CD4-positive, alpha-beta T cell (primary cell): Measurements from ENCODE around the gene HMCN1. TPM values are rescaled to one million over a fixed set of nuclear protein-coding genes. Genes with fewer than 3 reads are reported as not detected.

Experiments used
- ATAC-seq: fragments of 200-7000 bp; cut with Tn5 transposase; one replicate; pipeline ENCODE4 v1.10.0; 2022; ENCODE audit warnings: mild to moderate bottlenecking; ENCODE audit not compliant: poor library complexity
- CTCF ChIA-PET: fragments of 350-600 bp; sonication (Branson Sonifier 250); formaldehyde crosslinking; loops from one replicate; lab custom pipeline; 2021; ENCODE audit warnings: antibody characterized with exemption, inconsistent platforms; lab: Charles Lee
- POLR2A ChIA-PET: fragments of 350-600 bp; sonication (Branson Sonifier 250); formaldehyde crosslinking; loops from one replicate; lab custom pipeline; 2021; ENCODE audit warnings: antibody characterized with exemption, inconsistent platforms; lab: Charles Lee
- DNase-seq, 14 experiments: peaks; one replicate each; pipeline ENCODE4 v3.0.0-alpha.2; 2013 to 2020; ENCODE audit warnings: mixed read lengths in 2 of 14
- H3K27ac ChIP-seq, 2 donors: one replicate each; pipeline versions ENCODE4 v1.5.1 to v1.7.0; 2013; ENCODE audit warnings: low read length in 2 of 2, low read depth in 1 of 2, mild to moderate bottlenecking in 1 of 2
- H3K27me3 ChIP-seq, 2 experiments: 1 replicate in 1 of 2; 2 replicates in 1 of 2; pipeline versions ENCODE4 v1.6.1 to v1.7.0; 2013; ENCODE audit warnings: low read length in 2 of 2, control low read depth in 1 of 2, mild to moderate bottlenecking in 1 of 2, moderate library complexity in 1 of 2; ENCODE audit not compliant: insufficient read depth in 2 of 2, control insufficient read depth in 1 of 2
- H3K36me3 ChIP-seq: one replicate; pipeline ENCODE4 v1.6.1; 2013; ENCODE audit warnings: low read length, control low read depth; ENCODE audit not compliant: insufficient read depth
- H3K4me1 ChIP-seq: one replicate; pipeline ENCODE4 v1.6.1; 2013; ENCODE audit warnings: low read length, control low read depth; ENCODE audit not compliant: insufficient read depth
- H3K4me3 ChIP-seq: one replicate; pipeline ENCODE4 v1.5.1; 2013; ENCODE audit warnings: mild to moderate bottlenecking, low read length, moderate library complexity
- H3K9me3 ChIP-seq, 2 experiments: 1 replicate in 1 of 2; 2 replicates in 1 of 2; pipeline versions ENCODE4 v1.6.1 to v1.7.0; 2013; ENCODE audit warnings: low read length in 2 of 2, mild to moderate bottlenecking in 2 of 2, control low read depth in 1 of 2, moderate library complexity in 1 of 2; ENCODE audit not compliant: control insufficient read depth in 1 of 2, insufficient read depth in 1 of 2
- H3K27ac Mint-ChIP-seq: one replicate; pipeline ENCODE4 v1.8.0; 2020; ENCODE audit warnings: mixed read lengths
- H3K27me3 Mint-ChIP-seq: one replicate; pipeline ENCODE4 v1.8.0; 2021; ENCODE audit warnings: mixed read lengths
- H3K36me3 Mint-ChIP-seq: one replicate; pipeline ENCODE4 v1.8.0; 2021; ENCODE audit warnings: low read depth, mixed read lengths
- H3K4me1 Mint-ChIP-seq: one replicate; pipeline ENCODE4 v1.8.0; 2021; ENCODE audit warnings: low read depth, mixed read lengths
- H3K4me3 Mint-ChIP-seq: one replicate; pipeline ENCODE4 v1.8.0; 2020; ENCODE audit warnings: mild to moderate bottlenecking, mixed read lengths
- H3K9me3 Mint-ChIP-seq: one replicate; pipeline ENCODE4 v1.8.0; 2020; ENCODE audit warnings: mixed read lengths
- CTCF ChIP-seq: fragments of 200-600 bp; IDR thresholded peaks from one replicate; pipeline ENCODE4 v1.8.0; 2022; ENCODE audit warnings: antibody characterized with exemption, mild to moderate bottlenecking
- intact Hi-C, 2 experiments: fragments of 100-400 bp; cut with DNase I in 1 of 2; cut with micrococcal nuclease in 1 of 2; formaldehyde crosslinking; loops; one replicate each; pipeline versions ENCODE4 v1.15.1 to v1.9.0; 2023 to 2025; cut with DNase I, micrococcal nuclease
- total RNA-seq, 174 experiments: library from RNA in 2 of 174; stranded (reverse) in 2 of 174; gene quantifications; one replicate each; pipeline ENCODE4 v1.2.3 and lab custom pipeline; 2021 to 2026

The HMCN1 gene
- total RNA-seq, 2 experiments from 2014 or later = 0.14 TPM

GRCh38 chr1:185991266-185991665, 257.1 kb downstream of the HMCN1 start:
- Histone ChIP-seq H3K4me3 (no peak overlapping the region), H3K27me3 (no peaks in the 10 kb centered on the region), H3K27ac (no peak overlapping the region), H3K9me3 (no peaks in the 10 kb centered on the region), H3K4me1 (no peaks in the 10 kb centered on the region), H3K36me3 (no peaks in the 10 kb centered on the region)
- H3K27ac Mint-ChIP-seq = no peak overlapping the region
- intact Hi-C loops = no loop called here
- peaks cover 19% of the 10 kb centered on the region for H3K4me1 Mint-ChIP-seq
- no peak for TF ChIP-seq CTCF
- H3K9me3 Mint-ChIP-seq = no peaks in the 10 kb centered on the region
- no peak overlapping the region for H3K4me3 Mint-ChIP-seq
- no peaks in the 10 kb centered on the region for H3K27me3 Mint-ChIP-seq
- POLR2A ChIA-PET = interaction anchor here (0.6 kb wide), 1 partner anchor 487 kb away, joined by 3 read pairs; no protein-coding TSS in a partner anchor
- ATAC-seq (no peak), DNase-seq (no peak)
- CTCF ChIA-PET = no interaction called here
- H3K36me3 Mint-ChIP-seq = no peaks in the 10 kb centered on the region

GRCh38 chr1:185996211-185996610, 262.0 kb downstream of the HMCN1 start:
- CTCF ChIA-PET = no interaction called here
- POLR2A ChIA-PET = no interaction called here
- no peak for TF ChIP-seq CTCF

GRCh38 chr1:185998391-185998790, 264.2 kb downstream of the HMCN1 start:
- no peaks in the 10 kb centered on the region for H3K9me3 ChIP-seq
- intact Hi-C loops = no loop called here
- H3K27me3 ChIP-seq = no peaks in the 10 kb centered on the region
- H3K27ac ChIP-seq = no peak overlapping the region
- H3K27me3 Mint-ChIP-seq = peaks cover 6% of the 10 kb centered on the region
- ATAC-seq (no peak), DNase-seq (no peak)
- H3K4me1 ChIP-seq = no peaks in the 10 kb centered on the region
- CTCF ChIA-PET = no interaction called here
- no peaks in the 10 kb centered on the region for H3K9me3 Mint-ChIP-seq
- peaks cover 4% of the 10 kb centered on the region for H3K4me1 Mint-ChIP-seq
- no peak overlapping the region for H3K4me3 ChIP-seq
- POLR2A ChIA-PET = no interaction called here
- no peak overlapping the region for H3K27ac Mint-ChIP-seq
- H3K4me3 Mint-ChIP-seq = no peak overlapping the region
- H3K36me3 Mint-ChIP-seq = no peaks in the 10 kb centered on the region
- H3K36me3 ChIP-seq = no peaks in the 10 kb centered on the region
- no peak for TF ChIP-seq CTCF

More at GRCh38 chr1:185996211-185996610, 262.0 kb downstream of the HMCN1 start:
- H3K4me1 Mint-ChIP-seq = peaks cover 4% of the 10 kb centered on the region
- no peak overlapping the region for H3K4me3 Mint-ChIP-seq
- ATAC-seq = no peak
- no peaks in the 10 kb centered on the region for H3K36me3 Mint-ChIP-seq
- no peaks in the 10 kb centered on the region for H3K27me3 ChIP-seq
- intact Hi-C loops = no loop called here
- H3K9me3 Mint-ChIP-seq = no peaks in the 10 kb centered on the region
- H3K36me3 ChIP-seq = no peaks in the 10 kb centered on the region
- H3K4me1 ChIP-seq = no peaks in the 10 kb centered on the region
- no peaks in the 10 kb centered on the region for H3K9me3 ChIP-seq
- no peak overlapping the region for H3K27ac Mint-ChIP-seq
- H3K27me3 Mint-ChIP-seq = peaks cover 6% of the 10 kb centered on the region
- H3K27ac ChIP-seq = no peak overlapping the region
- H3K4me3 ChIP-seq = no peak overlapping the region
- no peak for DNase-seq
